Keratinocyte (primary cell): ENCODE data around the gene IRGC. TPM values are rescaled to one million over a fixed set of nuclear protein-coding genes. Genes with fewer than 3 reads are reported as not detected.
"Not testable (repeated sequence)": the region's sequence is repeated elsewhere in the genome, so short reads cannot be mapped to it uniquely, and the experiment has no call there.

Source experiments
- DNase-seq: peaks from one replicate; pipeline ENCODE4 v3.0.0-alpha.2; 2011; ENCODE audit warnings: low read depth, missing footprints, low spot score
- FAIRE-seq: peaks from 2 replicates; lab custom pipeline; 2011; peaks lifted over from hg19 to GRCh38; lab: Jason Lieb, UNC
- H2AFZ ChIP-seq: 2 replicates; pipeline ENCODE4 v1.6.0; 2012; ENCODE audit warnings: low read length, control low read depth, inconsistent platforms; ENCODE audit not compliant: control insufficient read depth
- H3K27ac ChIP-seq: 2 replicates; pipeline ENCODE4 v1.5.1; 2011; ENCODE audit warnings: low read length; ENCODE audit not compliant: control insufficient read depth, insufficient read depth
- H3K27me3 ChIP-seq: 3 replicates; pipeline ENCODE4 v1.6.0; 2011; ENCODE audit warnings: low read length; ENCODE audit not compliant: control insufficient read depth, insufficient read depth; ENCODE audit errors: extremely low read depth
- H3K36me3 ChIP-seq, 2 experiments: 2 replicates in 1 of 2; 3 replicates in 1 of 2; pipeline ENCODE4 v1.5.1; 2011; ENCODE audit warnings: low read length in 2 of 2, mild to moderate bottlenecking in 1 of 2; ENCODE audit not compliant: control insufficient read depth in 2 of 2, insufficient read depth in 2 of 2; ENCODE audit errors: extremely low read depth in 1 of 2
- H3K4me1 ChIP-seq: 3 replicates; pipeline ENCODE4 v1.5.1; 2011; ENCODE audit warnings: low read length; ENCODE audit not compliant: control insufficient read depth, insufficient read depth; ENCODE audit errors: extremely low read depth
- H3K4me2 ChIP-seq: 3 replicates; pipeline ENCODE4 v1.6.0; 2011; ENCODE audit warnings: low read depth, low read length; ENCODE audit not compliant: control insufficient read depth, insufficient read depth; ENCODE audit errors: extremely low read depth
- H3K4me3 ChIP-seq, 3 experiments: fragments of 200-600 bp in 1 of 3; sonication (generic) in 1 of 3; 2 replicates in 2 of 3; 3 replicates in 1 of 3; pipeline ENCODE4 v1.5.1; 2011 to 2016; ENCODE audit warnings: low read length in 3 of 3, mild to moderate bottlenecking in 3 of 3, control low read depth in 2 of 3, inconsistent platforms in 1 of 3, low read depth in 1 of 3, mixed read lengths in 1 of 3, mixed run types in 1 of 3, moderate library complexity in 1 of 3; ENCODE audit not compliant: control insufficient read depth in 2 of 3, insufficient read depth in 2 of 3; ENCODE audit errors: extremely low read depth in 1 of 3
- H3K79me2 ChIP-seq: 2 replicates; pipeline ENCODE4 v1.6.0; 2012; ENCODE audit warnings: low read length; ENCODE audit not compliant: control insufficient read depth, insufficient read depth
- H3K9ac ChIP-seq: 3 replicates; pipeline ENCODE4 v1.6.0; 2011; ENCODE audit warnings: low read length; ENCODE audit not compliant: control insufficient read depth, insufficient read depth; ENCODE audit errors: extremely low read depth
- H3K9me1 ChIP-seq: 3 replicates; pipeline ENCODE4 v1.6.0; 2011; ENCODE audit warnings: low read length; ENCODE audit not compliant: control insufficient read depth, insufficient read depth; ENCODE audit errors: extremely low read depth
- H3K9me3 ChIP-seq: 2 replicates; pipeline ENCODE4 v1.5.1; 2012; ENCODE audit warnings: low read depth, low read length; ENCODE audit not compliant: control insufficient read depth
- H4K20me1 ChIP-seq: 3 replicates; pipeline ENCODE4 v1.6.0; 2011; ENCODE audit warnings: low read length; ENCODE audit not compliant: control insufficient read depth, insufficient read depth; ENCODE audit errors: extremely low read depth
- EZH2 ChIP-seq: IDR thresholded peaks from one replicate; pipeline ENCODE4 v1.6.1; 2012; ENCODE audit warnings: inconsistent platforms, mild to moderate bottlenecking, low read length, moderate library complexity
- dilution Hi-C: fragments of 300-500 bp; cut with MboI; formaldehyde crosslinking; loops from one replicate; pipeline ENCODE4 v1.7.0; 2020; ENCODE audit warnings: low sequenced_read_pairs; ENCODE audit not compliant: extremely low pct_ligation_motif_present
- polyA plus RNA-seq, 5 experiments: library from polyadenylated mRNA; depleted of rRNA in 3 of 5; stranded (reverse) in 3 of 5; stranded (forward) in 1 of 5; unstranded in 1 of 5; fragments of >200 nt; gene quantifications; 1 replicate in 1 of 5; 2 replicates in 3 of 5; 3 replicates in 1 of 5; pipeline versions ENCODE4 v1.2.1 to v1.2.3, GENCODE V29; 2011 to 2012; ENCODE audit warnings: missing spikeins in 2 of 5, low read depth in 1 of 5, low replicate concordance in 1 of 5
- TF ChIP-seq, protein P1 (sequence below), 3 experiments: IDR thresholded peaks in 1 of 3; conservative IDR thresholded peaks in 1 of 3; optimal IDR thresholded peaks in 1 of 3; 2 replicates in 2 of 3; 3 replicates in 1 of 3; pipeline versions ENCODE3 to v1.5.1; 2011; ENCODE audit warnings: low read length in 3 of 3, mild to moderate bottlenecking in 3 of 3, moderate library complexity in 2 of 3, control low read depth in 1 of 3, inconsistent platforms in 1 of 3; ENCODE audit not compliant: insufficient read depth in 2 of 3; ENCODE audit errors: extremely low read depth in 1 of 3

Gene IRGC
- polyA plus RNA-seq, 1 donor (not counting 4 experiments of a cell fraction or from before 2014, with no cell fraction given) = not detected

DNA sequence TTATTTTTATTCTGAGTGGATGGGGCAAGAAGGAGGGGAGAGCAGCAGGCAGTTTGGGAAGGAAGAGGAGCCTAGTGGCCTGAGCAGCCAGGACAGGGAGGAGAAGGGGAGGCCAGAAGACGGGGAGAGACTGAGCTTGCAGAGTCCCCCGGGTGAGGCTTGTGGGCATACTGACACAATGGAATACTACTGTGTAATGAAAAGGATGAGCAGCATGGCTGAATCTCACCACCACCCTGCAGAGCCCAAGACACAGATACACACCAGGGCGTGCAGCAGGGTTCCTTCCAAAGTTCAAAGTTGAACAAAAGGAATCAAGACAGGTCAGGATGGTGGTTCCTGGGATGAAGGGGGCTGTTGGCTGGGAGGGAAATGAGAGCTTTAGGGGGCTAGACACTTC, 46.9 kb downstream of the IRGC start:
- TF ChIP-seq, protein P1, sequence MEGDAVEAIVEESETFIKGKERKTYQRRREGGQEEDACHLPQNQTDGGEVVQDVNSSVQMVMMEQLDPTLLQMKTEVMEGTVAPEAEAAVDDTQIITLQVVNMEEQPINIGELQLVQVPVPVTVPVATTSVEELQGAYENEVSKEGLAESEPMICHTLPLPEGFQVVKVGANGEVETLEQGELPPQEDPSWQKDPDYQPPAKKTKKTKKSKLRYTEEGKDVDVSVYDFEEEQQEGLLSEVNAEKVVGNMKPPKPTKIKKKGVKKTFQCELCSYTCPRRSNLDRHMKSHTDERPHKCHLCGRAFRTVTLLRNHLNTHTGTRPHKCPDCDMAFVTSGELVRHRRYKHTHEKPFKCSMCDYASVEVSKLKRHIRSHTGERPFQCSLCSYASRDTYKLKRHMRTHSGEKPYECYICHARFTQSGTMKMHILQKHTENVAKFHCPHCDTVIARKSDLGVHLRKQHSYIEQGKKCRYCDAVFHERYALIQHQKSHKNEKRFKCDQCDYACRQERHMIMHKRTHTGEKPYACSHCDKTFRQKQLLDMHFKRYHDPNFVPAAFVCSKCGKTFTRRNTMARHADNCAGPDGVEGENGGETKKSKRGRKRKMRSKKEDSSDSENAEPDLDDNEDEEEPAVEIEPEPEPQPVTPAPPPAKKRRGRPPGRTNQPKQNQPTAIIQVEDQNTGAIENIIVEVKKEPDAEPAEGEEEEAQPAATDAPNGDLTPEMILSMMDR (optimal IDR thresholded peaks at IDR 0.05 in 1 of 3, IDR thresholded peaks at IDR 0.05 in 1 of 3, conservative IDR thresholded peaks at IDR 0.05 in 1 of 3; ENCODE audit: extremely low read depth in 1 of 3, insufficient read depth in 2 of 3, low read length in 3 of 3) = no peak
- no peak for TF ChIP-seq EZH2
- Histone ChIP-seq H3K27me3 (no peaks in the 10 kb centered on the region), H2AFZ (no peak overlapping the region), H3K4me1 (peaks cover 41% of the 10 kb centered on the region), H3K4me3 (no peak overlapping the region), H3K27ac (no peak overlapping the region), H3K79me2 (no peaks in the 10 kb centered on the region), H3K36me3 (no peaks in the 10 kb centered on the region), H3K9ac (no peak overlapping the region), H3K4me2 (no peak overlapping the region), H3K9me3 (no peaks in the 10 kb centered on the region), H4K20me1 (no peaks in the 10 kb centered on the region), H3K9me1 (no peaks in the 10 kb centered on the region)
- no peak for FAIRE-seq
- dilution Hi-C loops = no loop called here
- DNase-seq = no peak

DNA sequence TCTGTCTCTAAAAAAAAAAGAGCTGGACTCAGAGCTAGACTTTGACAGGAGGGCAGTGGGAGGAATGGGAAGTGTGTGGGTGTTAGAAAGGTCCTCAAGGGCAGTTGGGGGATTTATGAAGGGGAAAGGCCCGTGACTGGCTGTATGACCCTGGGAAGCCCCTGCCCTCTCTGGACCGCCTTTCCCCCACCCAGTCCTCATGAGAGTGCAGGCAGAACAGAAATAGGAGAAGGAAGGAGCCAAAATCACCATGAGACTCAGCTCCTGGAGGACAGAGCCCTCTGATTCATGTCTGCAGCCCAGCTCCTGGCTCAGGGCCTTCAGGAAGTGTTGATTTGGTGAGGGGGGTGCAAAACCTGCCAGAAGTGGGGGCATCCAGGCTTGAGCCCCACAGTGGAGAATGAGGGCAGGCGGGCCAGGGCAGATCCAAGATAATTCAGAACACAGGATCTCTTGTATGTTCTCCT, 47.6 kb downstream of the IRGC start:
- Histone ChIP-seq H2AFZ (no peak overlapping the region), H4K20me1 (no peaks in the 10 kb centered on the region), H3K27me3 (no peaks in the 10 kb centered on the region), H3K36me3 (no peaks in the 10 kb centered on the region), H3K4me1 (peaks cover 34% of the 10 kb centered on the region), H3K9ac (no peak overlapping the region), H3K4me2 (no peak overlapping the region), H3K4me3 (no peak overlapping the region), H3K9me1 (no peaks in the 10 kb centered on the region), H3K27ac (peak overlapping the region; percentile 16), H3K9me3 (no peaks in the 10 kb centered on the region), H3K79me2 (no peaks in the 10 kb centered on the region)
- dilution Hi-C loops = no loop called here
- FAIRE-seq (no peak), DNase-seq (no peak)
- TF ChIP-seq EZH2 = no peak
- TF ChIP-seq, protein P1 (optimal IDR thresholded peaks at IDR 0.05 in 1 of 3, IDR thresholded peaks at IDR 0.05 in 1 of 3, conservative IDR thresholded peaks at IDR 0.05 in 1 of 3; ENCODE audit: extremely low read depth in 1 of 3, insufficient read depth in 2 of 3, low read length in 3 of 3) = no peak

DNA sequence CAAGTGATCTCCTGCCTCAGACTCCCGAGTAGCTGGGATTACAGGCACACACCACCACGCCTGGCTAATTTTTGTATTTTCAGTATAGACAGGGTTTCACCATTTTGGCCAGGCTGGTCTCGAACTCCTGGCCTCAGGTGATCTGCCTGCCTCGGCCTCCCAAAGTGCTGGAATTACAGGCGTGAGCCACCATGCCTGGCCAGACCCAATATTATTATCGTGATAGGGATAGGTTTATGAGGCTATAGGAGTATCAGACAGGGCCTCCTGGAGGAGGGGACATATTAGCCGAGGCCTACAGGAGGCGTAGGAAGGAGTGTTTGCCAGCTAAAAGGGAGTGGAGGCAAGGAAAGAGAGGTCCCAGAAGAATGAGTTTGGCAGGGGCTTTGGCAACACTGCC, 48.8 kb downstream of the IRGC start:
- H3K36me3 ChIP-seq, H3K79me2 ChIP-seq, dilution Hi-C loops, H4K20me1 ChIP-seq, H3K27me3 ChIP-seq, FAIRE-seq, DNase-seq, H3K9me1 ChIP-seq, H3K9me3 ChIP-seq, H3K4me3 ChIP-seq: not testable (repeated sequence)
- peak overlapping the region; percentile 65 for H3K9ac ChIP-seq
- peak overlapping the region; percentile 67 for H3K4me2 ChIP-seq
- H2AFZ ChIP-seq = peak overlapping the region; percentile 5
- peak overlapping the region; percentile 84 for H3K27ac ChIP-seq
- H3K4me1 ChIP-seq = peaks cover 25% of the 10 kb centered on the region
